Fibroblast of lung (primary cell): ENCODE results near the gene OTOA. TPM values are rescaled to one million over a fixed set of nuclear protein-coding genes. Genes with fewer than 3 reads are reported as not detected.

ENCODE experiments used
- DNase-seq, 2 donors: peaks; one replicate each; pipeline versions ENCODE4 v3.0.0 to v3.0.0-alpha.2; 2010; ENCODE audit warnings: low read depth in 2 of 2
- H2AFZ ChIP-seq: 2 replicates; pipeline ENCODE4 v1.5.1; 2012; ENCODE audit warnings: low read length, control low read depth, inconsistent platforms
- H3K27ac ChIP-seq: 2 replicates; pipeline ENCODE4 v1.5.1; 2011; ENCODE audit warnings: low read length, control low read depth; ENCODE audit not compliant: insufficient read depth
- H3K27me3 ChIP-seq: 2 replicates; pipeline ENCODE4 v1.5.1; 2011; ENCODE audit warnings: mild to moderate bottlenecking, low read length; ENCODE audit not compliant: control insufficient read depth, insufficient read depth
- H3K36me3 ChIP-seq: 2 replicates; pipeline ENCODE4 v1.5.1; 2011; ENCODE audit warnings: low read length; ENCODE audit not compliant: control insufficient read depth, insufficient read depth
- H3K4me1 ChIP-seq: 2 replicates; pipeline ENCODE4 v1.5.1; 2011; ENCODE audit warnings: low read length; ENCODE audit not compliant: control insufficient read depth, insufficient read depth; ENCODE audit errors: extremely low read depth
- H3K4me2 ChIP-seq: 2 replicates; pipeline ENCODE4 v1.5.1; 2011; ENCODE audit warnings: low read length, control low read depth; ENCODE audit not compliant: insufficient read depth; ENCODE audit errors: extremely low read depth
- H3K4me3 ChIP-seq, 4 experiments: fragments of 200-600 bp in 1 of 4; sonication (generic) in 1 of 4; replicated peaks in 1 of 4; 2 replicates each; pipeline ENCODE4 v1.5.1; 2011 to 2016; ENCODE audit warnings: low read length in 4 of 4, low read depth in 3 of 4, mild to moderate bottlenecking in 3 of 4, control low read depth in 2 of 4, inconsistent platforms in 1 of 4, mixed read lengths in 1 of 4; ENCODE audit not compliant: insufficient read depth in 1 of 4; ENCODE audit errors: control extremely low read depth in 1 of 4
- H3K79me2 ChIP-seq: 2 replicates; pipeline ENCODE4 v1.5.1; 2012; ENCODE audit warnings: mild to moderate bottlenecking, low read length, inconsistent platforms; ENCODE audit not compliant: control insufficient read depth, insufficient read depth
- H3K9ac ChIP-seq: 2 replicates; pipeline ENCODE4 v1.5.1; 2011; ENCODE audit warnings: mild to moderate bottlenecking, low read length, control low read depth; ENCODE audit not compliant: insufficient read depth
- H3K9me3 ChIP-seq: 2 replicates; pipeline ENCODE4 v1.5.1; 2012; ENCODE audit warnings: low read depth, low read length; ENCODE audit not compliant: control insufficient read depth, insufficient read depth
- H4K20me1 ChIP-seq: 2 replicates; pipeline ENCODE4 v1.5.1; 2011; ENCODE audit warnings: low read length; ENCODE audit not compliant: control insufficient read depth, insufficient read depth; ENCODE audit errors: extremely low read depth
- CTCF ChIP-seq, 2 donors: IDR thresholded peaks in 1 of 2; conservative IDR thresholded peaks in 1 of 2; 1 replicate in 1 of 2; 2 replicates in 1 of 2; pipeline ENCODE4 v1.5.1; 2011 to 2012; ENCODE audit warnings: low read length in 2 of 2, control low read depth in 1 of 2, inconsistent platforms in 1 of 2, low read depth in 1 of 2, mild to moderate bottlenecking in 1 of 2
- EZH2 ChIP-seq: IDR thresholded peaks from 2 replicates; pipeline ENCODE4 v1.5.1; 2012; ENCODE audit warnings: low read length, control low read depth, mild to moderate bottlenecking; ENCODE audit errors: missing control alignments
- polyA plus RNA-seq, 2 donors: library from polyadenylated mRNA; depleted of rRNA in 1 of 2; stranded (reverse) in 1 of 2; unstranded in 1 of 2; fragments of >200 nt; gene quantifications; 2 replicates each; pipeline ENCODE4 v1.2.1, GENCODE V29; 2011 to 2012; ENCODE audit warnings: missing spikeins in 1 of 2
- total RNA-seq: library from RNA; depleted of rRNA; stranded (reverse); fragments of >200 nt; gene quantifications from 2 replicates; pipeline ENCODE4 v1.2.1, GENCODE V29; 2014

The OTOA gene
- total and polyA plus RNA-seq, 2 donors (not counting 1 experiment from before 2014, with no cell fraction given): 0.17 TPM; not detected in 1

DNA sequence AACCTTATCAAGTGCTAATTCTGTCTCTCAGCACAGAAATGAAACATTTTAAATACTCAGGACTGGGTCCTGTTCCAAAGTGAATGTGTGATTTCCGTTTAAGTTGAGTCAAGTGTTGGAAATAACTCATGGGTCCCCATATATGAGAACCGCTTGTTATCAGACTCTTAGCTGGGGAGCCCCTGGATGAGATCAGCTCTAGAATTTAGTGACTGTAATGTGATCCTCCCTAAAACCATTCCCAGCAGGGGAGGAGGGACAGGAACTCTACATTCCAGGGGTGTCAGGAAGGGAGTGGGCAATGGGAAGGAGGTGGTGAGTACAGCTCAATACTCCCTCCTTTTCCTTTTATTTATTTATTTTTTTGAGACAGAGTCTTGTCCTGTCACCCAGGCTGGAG is 37.5 kb downstream of the OTOA start:
- no peak overlapping the region for H3K9ac ChIP-seq
- H3K4me3 ChIP-seq: no peak overlapping the region
- no peak overlapping the region for H3K27ac ChIP-seq
- no peaks in the 10 kb centered on the region for H3K4me1 ChIP-seq
- no peaks in the 10 kb centered on the region for H3K36me3 ChIP-seq
- TF ChIP-seq EZH2 (no peak), CTCF (conservative IDR thresholded peaks at IDR 0.05 in 1 of 2, IDR thresholded peaks at IDR 0.05 in 1 of 2; ENCODE audit: low read depth in 1 of 2, low read length in 2 of 2) (no peak)
- no peak for DNase-seq
- H4K20me1 ChIP-seq: no peaks in the 10 kb centered on the region
- H2AFZ ChIP-seq: no peak overlapping the region
- H3K9me3 ChIP-seq: no peaks in the 10 kb centered on the region
- H3K27me3 ChIP-seq: no peaks in the 10 kb centered on the region
- no peaks in the 10 kb centered on the region for H3K79me2 ChIP-seq
- no peak overlapping the region for H3K4me2 ChIP-seq

DNA sequence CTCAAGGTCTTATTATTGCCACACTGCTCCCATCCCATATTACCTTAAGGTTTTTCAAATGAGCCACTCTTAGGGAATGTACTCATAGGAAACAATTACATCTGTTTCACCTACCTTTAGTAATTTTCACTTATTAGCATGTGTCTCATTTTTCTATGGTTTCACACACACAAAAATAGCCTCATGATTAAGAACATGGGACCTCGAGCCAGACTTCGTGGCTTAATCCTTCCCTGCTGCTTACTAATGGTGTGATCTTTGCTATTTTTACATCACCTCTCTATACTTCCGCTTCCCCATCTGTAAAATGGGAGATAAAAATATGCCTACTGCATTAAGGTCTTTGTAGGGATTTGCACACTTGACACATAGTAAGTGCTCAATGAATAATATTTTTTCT is 38.5 kb downstream of the OTOA start:
- Histone ChIP-seq H3K79me2 (no peaks in the 10 kb centered on the region), H3K9me3 (no peaks in the 10 kb centered on the region), H3K4me3 (no peak overlapping the region), H4K20me1 (no peaks in the 10 kb centered on the region), H3K9ac (no peak overlapping the region), H3K4me1 (no peaks in the 10 kb centered on the region), H3K27ac (no peak overlapping the region), H2AFZ (no peak overlapping the region), H3K27me3 (no peaks in the 10 kb centered on the region), H3K36me3 (no peaks in the 10 kb centered on the region), H3K4me2 (no peak overlapping the region)
- TF ChIP-seq EZH2 (no peak), CTCF (conservative IDR thresholded peaks at IDR 0.05 in 1 of 2, IDR thresholded peaks at IDR 0.05 in 1 of 2; ENCODE audit: low read depth in 1 of 2, low read length in 2 of 2) (no peak)
- DNase-seq: no peak

GRCh38 chr16:21703156-21703555 is 39.4 kb downstream of the OTOA start:
- H3K4me2 ChIP-seq: no peak overlapping the region
- no peak overlapping the region for H3K9ac ChIP-seq
- no peaks in the 10 kb centered on the region for H4K20me1 ChIP-seq
- DNase-seq: no peak
- H3K27me3 ChIP-seq: no peaks in the 10 kb centered on the region
- H3K4me3 ChIP-seq: no peak overlapping the region
- TF ChIP-seq EZH2 (no peak), CTCF (conservative IDR thresholded peaks at IDR 0.05 in 1 of 2, IDR thresholded peaks at IDR 0.05 in 1 of 2; ENCODE audit: low read depth in 1 of 2, low read length in 2 of 2) (no peak)
- no peaks in the 10 kb centered on the region for H3K4me1 ChIP-seq
- H2AFZ ChIP-seq: no peak overlapping the region
- H3K79me2 ChIP-seq: no peaks in the 10 kb centered on the region
- no peak overlapping the region for H3K27ac ChIP-seq
- no peaks in the 10 kb centered on the region for H3K36me3 ChIP-seq
- no peaks in the 10 kb centered on the region for H3K9me3 ChIP-seq
